ENCODE data around the gene DGCR6. TPM values are rescaled to one million over a fixed set of nuclear protein-coding genes. Genes with fewer than 3 reads are reported as not detected.
"Not testable (repeated sequence)": the region's sequence is repeated elsewhere in the genome, so short reads cannot be mapped to it uniquely, and the experiment has no call there.

DGCR6 gene
- polyA plus RNA-seq, 1 donor (not counting 4 experiments of a cell fraction or from before 2014, with no cell fraction given) = 0.88 TPM

GRCh38 chr22:18888115-18888514, 18.0 kb upstream of the DGCR6 start:
- Histone ChIP-seq H2AFZ (ENCODE audit: control insufficient read depth, low read length) (no peak overlapping the region), H3K27me3 (ENCODE audit: control insufficient read depth, extremely low read depth, insufficient read depth, low read length) (no peaks in the 10 kb centered on the region), H3K36me3 (ENCODE audit: control insufficient read depth in 2 of 2, extremely low read depth in 1 of 2, insufficient read depth in 2 of 2, low read length in 2 of 2) (no peaks in the 10 kb centered on the region), H3K79me2 (ENCODE audit: control insufficient read depth, insufficient read depth, low read length) (no peaks in the 10 kb centered on the region), H3K9ac (ENCODE audit: control insufficient read depth, extremely low read depth, insufficient read depth, low read length) (no peak overlapping the region), H3K27ac (ENCODE audit: control insufficient read depth, insufficient read depth, low read length) (no peak overlapping the region), H3K4me3 (ENCODE audit: control insufficient read depth in 2 of 3, extremely low read depth in 1 of 3, insufficient read depth in 2 of 3, low read depth in 1 of 3, low read length in 3 of 3) (no peak overlapping the region), H4K20me1 (ENCODE audit: control insufficient read depth, extremely low read depth, insufficient read depth, low read length) (no peaks in the 10 kb centered on the region), H3K9me1 (ENCODE audit: control insufficient read depth, extremely low read depth, insufficient read depth, low read length) (no peaks in the 10 kb centered on the region), H3K4me1 (ENCODE audit: control insufficient read depth, extremely low read depth, insufficient read depth, low read length) (no peaks in the 10 kb centered on the region), H3K4me2 (ENCODE audit: control insufficient read depth, extremely low read depth, insufficient read depth, low read depth, low read length) (no peak overlapping the region), H3K9me3 (ENCODE audit: control insufficient read depth, low read depth, low read length) (no peaks in the 10 kb centered on the region)
- no peak for DNase-seq (ENCODE audit: low read depth, low spot score)
- dilution Hi-C loops (cut with MboI; ENCODE audit: extremely low pct_ligation_motif_present, low sequenced_read_pairs) = no loop called here
- TF ChIP-seq EZH2 (IDR thresholded peaks at IDR 0.05; ENCODE audit: low read length) (no peak), CTCF (optimal IDR thresholded peaks at IDR 0.05 in 1 of 3, IDR thresholded peaks at IDR 0.05 in 1 of 3, conservative IDR thresholded peaks at IDR 0.05 in 1 of 3; ENCODE audit: extremely low read depth in 1 of 3, insufficient read depth in 2 of 3, low read length in 3 of 3) (no peak)
- FAIRE-seq = no peak

GRCh38 chr22:18890510-18891192, 15.5 kb upstream of the DGCR6 start:
- H3K4me2 ChIP-seq (ENCODE audit: control insufficient read depth, extremely low read depth, insufficient read depth, low read depth, low read length); H3K9ac ChIP-seq (ENCODE audit: control insufficient read depth, extremely low read depth, insufficient read depth, low read length); H2AFZ ChIP-seq (ENCODE audit: control insufficient read depth, low read length); H3K79me2 ChIP-seq (ENCODE audit: control insufficient read depth, insufficient read depth, low read length); H3K36me3 ChIP-seq (ENCODE audit: control insufficient read depth in 2 of 2, extremely low read depth in 1 of 2, insufficient read depth in 2 of 2, low read length in 2 of 2); H3K4me3 ChIP-seq (ENCODE audit: control insufficient read depth in 2 of 3, extremely low read depth in 1 of 3, insufficient read depth in 2 of 3, low read depth in 1 of 3, low read length in 3 of 3); H4K20me1 ChIP-seq (ENCODE audit: control insufficient read depth, extremely low read depth, insufficient read depth, low read length); H3K9me1 ChIP-seq (ENCODE audit: control insufficient read depth, extremely low read depth, insufficient read depth, low read length); H3K27me3 ChIP-seq (ENCODE audit: control insufficient read depth, extremely low read depth, insufficient read depth, low read length); H3K9me3 ChIP-seq (ENCODE audit: control insufficient read depth, low read depth, low read length); DNase-seq (ENCODE audit: low read depth, low spot score); H3K4me1 ChIP-seq (ENCODE audit: control insufficient read depth, extremely low read depth, insufficient read depth, low read length); H3K27ac ChIP-seq (ENCODE audit: control insufficient read depth, insufficient read depth, low read length); dilution Hi-C loops (cut with MboI; ENCODE audit: extremely low pct_ligation_motif_present, low sequenced_read_pairs): not testable (repeated sequence)
- peak; percentile 74 for FAIRE-seq

- H3K36me3 ChIP-seq (ENCODE audit: control insufficient read depth in 2 of 2, extremely low read depth in 1 of 2, insufficient read depth in 2 of 2, low read length in 2 of 2); H3K79me2 ChIP-seq (ENCODE audit: control insufficient read depth, insufficient read depth, low read length); H3K4me3 ChIP-seq (ENCODE audit: control insufficient read depth in 2 of 3, extremely low read depth in 1 of 3, insufficient read depth in 2 of 3, low read depth in 1 of 3, low read length in 3 of 3); dilution Hi-C loops (cut with MboI; ENCODE audit: extremely low pct_ligation_motif_present, low sequenced_read_pairs); FAIRE-seq; H3K27me3 ChIP-seq (ENCODE audit: control insufficient read depth, extremely low read depth, insufficient read depth, low read length); H3K4me1 ChIP-seq (ENCODE audit: control insufficient read depth, extremely low read depth, insufficient read depth, low read length); H3K9ac ChIP-seq (ENCODE audit: control insufficient read depth, extremely low read depth, insufficient read depth, low read length); H3K9me1 ChIP-seq (ENCODE audit: control insufficient read depth, extremely low read depth, insufficient read depth, low read length); H2AFZ ChIP-seq (ENCODE audit: control insufficient read depth, low read length); H4K20me1 ChIP-seq (ENCODE audit: control insufficient read depth, extremely low read depth, insufficient read depth, low read length); DNase-seq (ENCODE audit: low read depth, low spot score); H3K4me2 ChIP-seq (ENCODE audit: control insufficient read depth, extremely low read depth, insufficient read depth, low read depth, low read length); H3K9me3 ChIP-seq (ENCODE audit: control insufficient read depth, low read depth, low read length); H3K27ac ChIP-seq (ENCODE audit: control insufficient read depth, insufficient read depth, low read length): not testable (repeated sequence)
Observed at GRCh38 chr22:18893775-18894174, 12.3 kb upstream of the DGCR6 start.

- not testable (repeated sequence) for H3K9me1 ChIP-seq (ENCODE audit: control insufficient read depth, extremely low read depth, insufficient read depth, low read length)
Observed at GRCh38 chr22:18896037-18896657, 10.0 kb upstream of the DGCR6 start.

More at GRCh38 chr22:18896037-18896657, 10.0 kb upstream of the DGCR6 start:
- H3K36me3 ChIP-seq (ENCODE audit: control insufficient read depth in 2 of 2, extremely low read depth in 1 of 2, insufficient read depth in 2 of 2, low read length in 2 of 2); H3K4me1 ChIP-seq (ENCODE audit: control insufficient read depth, extremely low read depth, insufficient read depth, low read length); dilution Hi-C loops (cut with MboI; ENCODE audit: extremely low pct_ligation_motif_present, low sequenced_read_pairs); FAIRE-seq; H4K20me1 ChIP-seq (ENCODE audit: control insufficient read depth, extremely low read depth, insufficient read depth, low read length); H3K27ac ChIP-seq (ENCODE audit: control insufficient read depth, insufficient read depth, low read length); H3K4me2 ChIP-seq (ENCODE audit: control insufficient read depth, extremely low read depth, insufficient read depth, low read depth, low read length); H3K4me3 ChIP-seq (ENCODE audit: control insufficient read depth in 2 of 3, extremely low read depth in 1 of 3, insufficient read depth in 2 of 3, low read depth in 1 of 3, low read length in 3 of 3); H3K9ac ChIP-seq (ENCODE audit: control insufficient read depth, extremely low read depth, insufficient read depth, low read length); H3K79me2 ChIP-seq (ENCODE audit: control insufficient read depth, insufficient read depth, low read length); H2AFZ ChIP-seq (ENCODE audit: control insufficient read depth, low read length); H3K9me3 ChIP-seq (ENCODE audit: control insufficient read depth, low read depth, low read length); H3K27me3 ChIP-seq (ENCODE audit: control insufficient read depth, extremely low read depth, insufficient read depth, low read length); DNase-seq (ENCODE audit: low read depth, low spot score): not testable (repeated sequence)
